H1 (cell line): Measurements from ENCODE around the gene SLC35A2. TPM values are rescaled to one million over a fixed set of nuclear protein-coding genes. Genes with fewer than 3 reads are reported as not detected.

Experiments
- CTCF ChIA-PET: fragments of 300-600 bp; sonication (Branson Sonifier 250); formaldehyde crosslinking; loops from one replicate; lab custom pipeline; 2021; ENCODE audit not compliant: partially characterized antibody; lab: Charles Lee
- POLR2A ChIA-PET: fragments of 300-600 bp; sonication (Branson Sonifier 250); formaldehyde crosslinking; loops from one replicate; lab custom pipeline; 2021; ENCODE audit warnings: inconsistent platforms; ENCODE audit not compliant: partially characterized antibody; lab: Charles Lee
- DNase-seq, 2 experiments: peaks; one replicate each; pipeline versions ENCODE4 v3.0.0 to v3.0.0-alpha.2; 2010 to 2022; ENCODE audit warnings: low spot score in 2 of 2, low read depth in 1 of 2, mixed read lengths in 1 of 2
- FAIRE-seq: peaks from 2 replicates; lab custom pipeline; 2011; peaks lifted over from hg19 to GRCh38; lab: Jason Lieb, UNC
- H2AFZ ChIP-seq: 2 replicates; pipeline ENCODE4 v1.8.1; 2012; ENCODE audit warnings: low read length, inconsistent platforms
- H2AK5ac ChIP-seq: 2 replicates; pipeline ENCODE4 v1.6.1; 2013; ENCODE audit warnings: low read depth, low read length
- H2BK120ac ChIP-seq: replicated peaks from 2 replicates; pipeline ENCODE3; 2013; ENCODE audit warnings: low read depth, low read length, inconsistent platforms
- H2BK12ac ChIP-seq: 2 replicates; pipeline ENCODE4 v1.6.1; 2013; ENCODE audit warnings: low read depth, low read length
- H2BK15ac ChIP-seq: 2 replicates; pipeline ENCODE4 v1.6.1; 2013; ENCODE audit warnings: low read length
- H2BK20ac ChIP-seq: 2 replicates; pipeline ENCODE4 v1.6.1; 2013; ENCODE audit warnings: low read length
- H2BK5ac ChIP-seq: 2 replicates; pipeline ENCODE4 v1.6.1; 2013; ENCODE audit warnings: low read depth, low read length
- H3K14ac ChIP-seq: 2 replicates; pipeline ENCODE4 v1.6.1; 2013; ENCODE audit warnings: inconsistent platforms; ENCODE audit not compliant: insufficient read length
- H3K18ac ChIP-seq: 2 replicates; pipeline ENCODE4 v1.6.1; 2013; ENCODE audit warnings: low read length; ENCODE audit errors: extremely low read depth
- H3K23ac ChIP-seq: 2 replicates; pipeline ENCODE4 v1.6.1; 2013; ENCODE audit warnings: inconsistent platforms; ENCODE audit not compliant: insufficient read length
- H3K23me2 ChIP-seq: 2 replicates; pipeline ENCODE4 v1.6.1; 2013; ENCODE audit warnings: low read depth, low read length
- H3K27ac ChIP-seq: 2 replicates; pipeline ENCODE4 v1.6.1; 2011; ENCODE audit warnings: low read depth, low read length, inconsistent platforms
- H3K27me3 ChIP-seq, 4 experiments: replicated peaks in 1 of 4; 1 replicate in 1 of 4; 2 replicates in 3 of 4; pipeline versions ENCODE4 v1.6.1 to v1.8.1; 2011 to 2013; ENCODE audit warnings: low read length in 3 of 4, mild to moderate bottlenecking in 3 of 4, inconsistent platforms in 2 of 4, mixed read lengths in 2 of 4, moderate library complexity in 1 of 4; ENCODE audit not compliant: control insufficient read depth in 3 of 4, insufficient read depth in 3 of 4; ENCODE audit errors: extremely low read depth in 1 of 4
- H3K36me3 ChIP-seq, 4 experiments: 2 replicates each; pipeline versions ENCODE4 v1.6.1 to v1.8.1; 2011 to 2013; ENCODE audit warnings: mild to moderate bottlenecking in 4 of 4, low read length in 3 of 4, moderate library complexity in 2 of 4, control low read depth in 1 of 4, inconsistent platforms in 1 of 4; ENCODE audit not compliant: insufficient read depth in 4 of 4, control insufficient read depth in 2 of 4
- H3K4ac ChIP-seq: replicated peaks from 2 replicates; pipeline ENCODE3; 2013; ENCODE audit warnings: low read length, low read depth, mixed read lengths, inconsistent platforms; ENCODE audit not compliant: insufficient read length
- H3K4me1 ChIP-seq, 4 experiments: replicated peaks in 1 of 4; 1 replicate in 1 of 4; 2 replicates in 3 of 4; pipeline versions ENCODE4 v1.6.1 to v1.8.1; 2011 to 2013; ENCODE audit warnings: low read length in 3 of 4, inconsistent platforms in 2 of 4, mixed read lengths in 1 of 4; ENCODE audit not compliant: insufficient read depth in 4 of 4, control insufficient read depth in 3 of 4
- H3K4me2 ChIP-seq, 2 experiments: 2 replicates each; pipeline versions ENCODE4 v1.6.1 to v1.8.1; 2011 to 2013; ENCODE audit warnings: low read depth in 2 of 2, low read length in 2 of 2, control low read depth in 1 of 2, inconsistent platforms in 1 of 2, mild to moderate bottlenecking in 1 of 2; ENCODE audit not compliant: insufficient read depth in 1 of 2
- H3K4me3 ChIP-seq, 4 experiments: fragments of 200-600, 300-600 bp in 1 of 4; sonication (generic), shearing (Covaris generic), sonication (Bioruptor Twin) in 1 of 4; 2 replicates each; pipeline versions ENCODE4 v1.5.1 to v1.8.1; 2011 to 2016; ENCODE audit warnings: low read length in 4 of 4, low read depth in 3 of 4, control low read depth in 2 of 4, inconsistent platforms in 2 of 4, mild to moderate bottlenecking in 2 of 4, mixed read lengths in 1 of 4, moderate library complexity in 1 of 4; ENCODE audit not compliant: insufficient read depth in 2 of 4; ENCODE audit errors: extremely low read depth in 1 of 4
- H3K56ac ChIP-seq: replicated peaks from 2 replicates; pipeline ENCODE3; 2013; ENCODE audit warnings: low read depth, mild to moderate bottlenecking, mixed read lengths, low read length, inconsistent platforms; ENCODE audit not compliant: insufficient read length
- H3K79me1 ChIP-seq: 2 replicates; pipeline ENCODE4 v1.6.1; 2013; ENCODE audit warnings: low read depth, low read length, control low read depth
- H3K79me2 ChIP-seq, 2 experiments: 2 replicates each; pipeline versions ENCODE4 v1.6.1 to v1.8.1; 2012 to 2013; ENCODE audit warnings: low read length in 2 of 2, mild to moderate bottlenecking in 2 of 2, inconsistent platforms in 1 of 2; ENCODE audit not compliant: insufficient read depth in 2 of 2, control insufficient read depth in 1 of 2
- H3K9ac ChIP-seq, 4 experiments: replicated peaks in 1 of 4; 1 replicate in 1 of 4; 2 replicates in 3 of 4; pipeline versions ENCODE4 v1.6.1 to v1.8.1; 2011 to 2013; ENCODE audit warnings: low read depth in 3 of 4, low read length in 3 of 4, control low read depth in 2 of 4, mild to moderate bottlenecking in 2 of 4, moderate library complexity in 2 of 4, inconsistent platforms in 1 of 4; ENCODE audit errors: extremely low read depth in 1 of 4
- H3K9me3 ChIP-seq, 2 experiments: 2 replicates each; pipeline versions ENCODE4 v1.6.1 to v1.8.1; 2012 to 2013; ENCODE audit warnings: mild to moderate bottlenecking in 2 of 2, moderate library complexity in 2 of 2, control low read depth in 1 of 2, inconsistent platforms in 1 of 2, low read depth in 1 of 2, low read length in 1 of 2, mixed read lengths in 1 of 2; ENCODE audit not compliant: insufficient read depth in 2 of 2
- H4K20me1 ChIP-seq, 2 experiments: replicated peaks in 1 of 2; 2 replicates each; pipeline versions ENCODE3 to v1.8.1; 2011 to 2013; ENCODE audit warnings: inconsistent platforms in 2 of 2, low read length in 2 of 2, mild to moderate bottlenecking in 1 of 2; ENCODE audit not compliant: insufficient read depth in 2 of 2, control insufficient read depth in 1 of 2
- H4K5ac ChIP-seq: 2 replicates; pipeline ENCODE4 v1.6.1; 2013; ENCODE audit warnings: low read length, low read depth, mixed read lengths, inconsistent platforms; ENCODE audit not compliant: insufficient read length
- H4K8ac ChIP-seq: 2 replicates; pipeline ENCODE4 v1.8.0; 2013; ENCODE audit warnings: mild to moderate bottlenecking, moderate library complexity, low read length, inconsistent platforms; ENCODE audit not compliant: insufficient read depth; ENCODE audit errors: extremely low read depth
- H4K91ac ChIP-seq: replicated peaks from 2 replicates; pipeline ENCODE3; 2013; ENCODE audit warnings: low read length, mixed read lengths, inconsistent platforms; ENCODE audit not compliant: insufficient read length
- SUZ12 ChIP-seq: fragments of 200-600 bp; sonication (generic); IDR thresholded peaks from 2 replicates; pipeline ENCODE4 v1.6.1; 2012; ENCODE audit warnings: mild to moderate bottlenecking, inconsistent platforms, low read length, moderate library complexity, mixed read lengths
- TAF7 ChIP-seq: optimal IDR thresholded peaks from 2 replicates; pipeline ENCODE3; 2011; ENCODE audit warnings: low read depth, mild to moderate bottlenecking, inconsistent platforms, low read length, moderate library complexity, borderline replicate concordance
- WGBS, 2 experiments: shearing (Covaris generic) in 1 of 2; methylation state at CpG; one replicate each; pipeline versions ENCODE4 v1.1.6 to v1.1.7; 2013 to 2015; ENCODE audit warnings: low lambda C conversion rate in 2 of 2, mixed read lengths in 2 of 2, inconsistent platforms in 1 of 2, low coverage in 1 of 2, missing lambda C conversion rate in 1 of 2; ENCODE audit not compliant: insufficient replicate concordance in 2 of 2, insufficient coverage in 1 of 2, insufficient read length in 1 of 2; ENCODE audit errors: extremely low coverage in 1 of 2, missing lambda C conversion rate in 1 of 2; 5-methylcytosine and 5-hydroxymethylcytosine counted together
- polyA plus RNA-seq, 7 experiments: library from polyadenylated mRNA; depleted of rRNA in 3 of 7; stranded (reverse) in 5 of 7; unstranded in 2 of 7; fragments of >200 nt in 5 of 7; fragments of 200-250 nt in 2 of 7; gene quantifications; 1 replicate in 5 of 7; 2 replicates in 1 of 7; 4 replicates in 1 of 7; pipeline versions ENCODE4 v1.2.1 to v1.2.3, GENCODE V29; 2011 to 2013; ENCODE audit warnings: missing spikeins in 2 of 7, mixed read lengths in 2 of 7
- total RNA-seq: library from RNA; stranded (reverse); fragmentation: NEBNext Ultra II Directional; extraction: Animal tissue kit (Norgen Biotek cat#: 25700); gene quantifications from 2 replicates; pipeline ENCODE4 v1.2.1, GENCODE V29; 2021

SLC35A2 gene
- total and polyA plus RNA-seq, 2 of the 8 experiments (the other 6 are each of a cell fraction or from before 2014, with no cell fraction given): 21.4 to 48.3 TPM

DNA sequence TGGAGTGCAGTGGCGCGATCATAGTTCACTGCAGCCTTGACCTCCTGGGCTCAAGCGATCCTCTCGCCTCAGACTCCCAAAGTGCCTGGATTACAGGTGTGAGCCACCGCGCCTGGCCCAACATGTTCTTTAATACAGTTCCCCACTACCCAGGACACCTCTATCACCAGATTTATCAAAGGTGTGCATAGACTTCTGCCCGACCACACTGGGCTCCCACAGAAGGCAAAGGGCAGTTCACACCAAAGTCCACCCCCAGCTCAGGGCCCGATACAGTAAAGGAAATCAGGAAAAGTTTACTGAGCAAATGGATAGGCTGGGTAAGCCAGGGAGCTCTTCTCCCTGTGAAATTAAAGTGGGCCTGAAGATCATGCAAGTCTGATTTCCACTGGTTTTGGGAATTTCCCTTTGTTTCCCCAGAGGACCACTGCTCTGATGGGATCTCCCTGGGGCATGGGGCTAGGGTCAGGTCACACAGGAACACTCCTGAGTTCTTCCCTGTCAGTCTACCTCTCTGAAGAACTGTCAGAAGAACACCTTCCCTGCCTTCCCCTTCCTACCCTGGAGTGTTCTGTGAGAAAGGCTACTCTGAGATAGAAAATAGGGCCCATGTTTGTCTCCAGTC is 25.1 kb upstream of the SLC35A2 start:
- H3K4me2 ChIP-seq: peak overlapping the region; percentile 3 to 47; a peak in 2 of 4 replicates
- no peak overlapping the region for H2BK20ac ChIP-seq
- no peak overlapping the region for H2BK15ac ChIP-seq
- no peaks in the 10 kb centered on the region for H3K23me2 ChIP-seq
- H3K9ac ChIP-seq: no peak overlapping the region
- 0 out of 2 replicates have a peak overlapping the region, but pooled peaks have one; percentile 1 for H2AK5ac ChIP-seq
- POLR2A ChIA-PET: interaction anchor here (1.2 to 21.5 kb wide), 6 partner anchors 17 to 45 kb away, joined by 4 to 572 read pairs (median 4); partner anchors contain the start of genes OTUD5, PIM2, PQBP1 and SLC35A2
- H3K79me1 ChIP-seq: no peaks in the 10 kb centered on the region
- H2BK12ac ChIP-seq: peak overlapping the region; percentile 29; the same call in 1 of the 2 replicates
- H3K36me3 ChIP-seq: peaks cover 0 to 22% (median 8%) of the 10 kb centered on the region in 4 experiments; a peak in 6 of 8 replicates
- no peaks in the 10 kb centered on the region for H3K27me3 ChIP-seq
- peaks cover 0 to 12% (median 3%) of the 10 kb centered on the region in 4 experiments; a peak in 6 of 7 replicates for H3K4me1 ChIP-seq
- H4K8ac ChIP-seq: no peak overlapping the region
- H4K20me1 ChIP-seq: peaks cover 0 to under 1% of the 10 kb centered on the region in 2 experiments
- no peak overlapping the region for H2BK120ac ChIP-seq
- DNase-seq (no peak), FAIRE-seq (no peak)
- no peak overlapping the region for H3K14ac ChIP-seq
- no peak overlapping the region for H4K5ac ChIP-seq
- no peak overlapping the region for H4K91ac ChIP-seq
- no peaks in the 10 kb centered on the region for H3K9me3 ChIP-seq
- H2BK5ac ChIP-seq: no peak overlapping the region; the same call in 1 of the 2 replicates
- H3K4ac ChIP-seq: no peak overlapping the region
- H3K18ac ChIP-seq: no peak overlapping the region
- peak overlapping the region in 1 of 4 experiments; percentile 42; a peak in 1 of 8 replicates for H3K4me3 ChIP-seq
- CTCF ChIA-PET: interaction anchor here (0.6 to 3.1 kb wide), 7 partner anchors 10 to 105 kb away, joined by 3 to 20 read pairs (median 6); partner anchors contain the start of genes PQBP1 and TIMM17B
- WGBS, 2 experiments: 100% methylated on average over 2 of the region's 8 CpGs; no CpG with 5 or more reads in 1 of the 2 experiments
- no peak overlapping the region for H2AFZ ChIP-seq
- H3K27ac ChIP-seq: peak overlapping the region; percentile 68; the same call in 1 of the 2 replicates
- H3K23ac ChIP-seq: no peak overlapping the region
- peaks cover 0 to 49% of the 10 kb centered on the region in 2 experiments; a peak in 2 of 4 replicates for H3K79me2 ChIP-seq
- H3K56ac ChIP-seq: no peak overlapping the region
- TF ChIP-seq SUZ12 (no peak), TAF7 (no peak)
